GM12801 (cell line): Measurements from ENCODE around the gene BRPF1.

Experiments
- CTCF ChIP-seq: IDR thresholded peaks from one replicate; pipeline ENCODE4 v1.5.1; 2011; ENCODE audit warnings: control low read depth; ENCODE audit not compliant: insufficient read length; ENCODE audit errors: extremely low read depth

BRPF1 gene

GRCh38 chr3:9749645-9750555 is 18.4 kb downstream of the BRPF1 start, which contains the start of gene OGG1:
OGG1 (plus strand) TSS chr3:9749952; CDS start chr3:9750287, 335 bp downstream.
- TF ChIP-seq CTCF, result no peak

GRCh38 chr3:9750556-9751411 is 19.2 kb downstream of the BRPF1 start:
- TF ChIP-seq CTCF, result no peak

GRCh38 chr3:9754678-9755077 is 23.1 kb downstream of the BRPF1 start:
- no peak for TF ChIP-seq CTCF

- TF ChIP-seq CTCF, result no peak
Observed at GRCh38 chr3:9757427-9757826, 25.9 kb downstream of the BRPF1 start.

GRCh38 chr3:9760779-9761505 is 29.4 kb downstream of the BRPF1 start:
- no peak for TF ChIP-seq CTCF

GRCh38 chr3:9761919-9762318 is 30.4 kb downstream of the BRPF1 start:
- TF ChIP-seq CTCF, result no peak

- TF ChIP-seq CTCF, result no peak
Observed at GRCh38 chr3:9762871-9763270, 31.3 kb downstream of the BRPF1 start.
